WTC11 (cell line): Measurements from ENCODE around the gene CHD9. TPM values are rescaled to one million over a fixed set of nuclear protein-coding genes. Genes with fewer than 3 reads are reported as not detected.

Source experiments
- ATAC-seq: fragments of 200-7000 bp; cut with Tn5 transposase; 2 replicates; pipeline ENCODE4 v1.10.0; 2021; ENCODE audit warnings: mild to moderate bottlenecking, moderate library complexity
- CTCF ChIA-PET: fragments of 300-600 bp; sonication (Branson Sonifier 250); formaldehyde crosslinking; loops from one replicate; lab custom pipeline; 2021; ENCODE audit warnings: antibody characterized with exemption; lab: Charles Lee
- POLR2A ChIA-PET: fragments of 350-600 bp; sonication (Branson Sonifier 250); formaldehyde crosslinking; loops from one replicate; lab custom pipeline; 2021; ENCODE audit warnings: antibody characterized with exemption; lab: Charles Lee
- DNase-seq: peaks from one replicate; pipeline ENCODE4 v3.0.0; 2021; ENCODE audit warnings: low spot score
- H3K27ac Mint-ChIP-seq: 2 replicates; pipeline ENCODE4 v1.8.0; 2021; ENCODE audit warnings: mixed read lengths
- H3K27me3 Mint-ChIP-seq: 2 replicates; pipeline ENCODE4 v1.8.0; 2021; ENCODE audit warnings: low read depth, mild to moderate bottlenecking, moderate library complexity, mixed read lengths
- H3K36me3 Mint-ChIP-seq: 2 replicates; pipeline ENCODE4 v1.8.0; 2021; ENCODE audit warnings: mixed read lengths
- H3K4me1 Mint-ChIP-seq: 2 replicates; pipeline ENCODE4 v1.8.0; 2022; ENCODE audit warnings: mixed read lengths
- H3K4me3 Mint-ChIP-seq: 2 replicates; pipeline ENCODE4 v1.8.0; 2021; ENCODE audit warnings: mild to moderate bottlenecking, moderate library complexity, mixed read lengths
- H3K9me3 Mint-ChIP-seq: 2 replicates; pipeline ENCODE4 v1.8.0; 2021; ENCODE audit warnings: mixed read lengths
- CREM ChIP-seq: sonication (generic); formaldehyde crosslinking; IDR thresholded peaks from 2 replicates; pipeline ENCODE4 v1.8.1; 2022; ENCODE audit warnings: mild to moderate bottlenecking, missing genetic modification reagents, moderate library complexity
- E2F4 ChIP-seq: sonication (generic); formaldehyde crosslinking; IDR thresholded peaks from 2 replicates; pipeline ENCODE4 v1.8.1; 2022; ENCODE audit warnings: low read depth, mild to moderate bottlenecking, moderate library complexity, missing genetic modification reagents, borderline replicate concordance
- GTF2I ChIP-seq: fragments of 250-450 bp; sonication (Bioruptor Pico); conservative IDR thresholded peaks from 2 replicates; pipeline ENCODE4 v1.4.0; 2021; ENCODE audit warnings: mild to moderate bottlenecking
- IRF2 ChIP-seq: sonication (generic); formaldehyde crosslinking; IDR thresholded peaks from 2 replicates; pipeline ENCODE4 v1.8.0; 2022; ENCODE audit warnings: low read depth, missing genetic modification reagents, borderline replicate concordance
- JUN ChIP-seq: sonication (generic); formaldehyde crosslinking; IDR thresholded peaks from 2 replicates; pipeline ENCODE4 v1.8.0; 2023; ENCODE audit warnings: mild to moderate bottlenecking, missing genetic modification reagents
- MYBL2 ChIP-seq: sonication (generic); formaldehyde crosslinking; IDR thresholded peaks from 2 replicates; pipeline ENCODE4 v1.8.1; 2023; ENCODE audit warnings: mild to moderate bottlenecking, moderate library complexity, missing genetic modification reagents
- NR2C2 ChIP-seq: sonication (generic); formaldehyde crosslinking; IDR thresholded peaks from 2 replicates; pipeline ENCODE4 v1.8.0; 2022; ENCODE audit warnings: mild to moderate bottlenecking, missing genetic modification reagents
- NR3C1 ChIP-seq: sonication (generic); formaldehyde crosslinking; conservative IDR thresholded peaks from 2 replicates; pipeline ENCODE4 v1.8.1; 2023; ENCODE audit warnings: low read depth, mild to moderate bottlenecking, missing genetic modification reagents
- SMAD3 ChIP-seq: sonication (generic); formaldehyde crosslinking; IDR thresholded peaks from 2 replicates; pipeline ENCODE4 v1.8.0; 2022; ENCODE audit warnings: missing genetic modification reagents, mild to moderate bottlenecking, borderline replicate concordance
- SOX15 ChIP-seq: fragments of 250-450 bp; sonication (Bioruptor Pico); IDR thresholded peaks from 2 replicates; pipeline ENCODE4 v1.9.0; 2021; ENCODE audit warnings: mild to moderate bottlenecking
- STAT6 ChIP-seq: sonication (generic); formaldehyde crosslinking; conservative IDR thresholded peaks from 2 replicates; pipeline ENCODE4 v1.8.1; 2023; ENCODE audit warnings: mild to moderate bottlenecking, low read depth, missing genetic modification reagents, moderate library complexity
- ZMAT4 ChIP-seq: fragments of 250-450 bp; sonication (Bioruptor Pico); IDR thresholded peaks from 2 replicates; pipeline ENCODE4 v1.9.0; 2021; ENCODE audit warnings: mild to moderate bottlenecking
- ZNF121 ChIP-seq: sonication (generic); formaldehyde crosslinking; IDR thresholded peaks from 2 replicates; pipeline ENCODE4 v1.8.0; 2023; ENCODE audit warnings: missing genetic modification reagents
- total RNA-seq: library from RNA; stranded (reverse); gene quantifications from 3 replicates; pipeline ENCODE4 v1.2.3, GENCODE V29; 2021
- TF ChIP-seq, protein P1 (sequence below): sonication (generic); formaldehyde crosslinking; IDR thresholded peaks from 2 replicates; pipeline ENCODE4 v1.8.1; 2023; ENCODE audit warnings: mild to moderate bottlenecking, missing genetic modification reagents, moderate library complexity
- TF ChIP-seq, protein P2 (sequence below): sonication (generic); formaldehyde crosslinking; IDR thresholded peaks from 2 replicates; pipeline ENCODE4 v1.8.1; 2022; ENCODE audit warnings: low read depth, missing genetic modification reagents, borderline replicate concordance
- TF ChIP-seq, protein P3 (sequence below): sonication (generic); formaldehyde crosslinking; IDR thresholded peaks from 2 replicates; pipeline ENCODE4 v1.8.1; 2022; ENCODE audit warnings: mild to moderate bottlenecking, moderate library complexity, missing genetic modification reagents
- TF ChIP-seq, protein P4 (sequence below): fragments of 250-450 bp; sonication (Bioruptor Pico); IDR thresholded peaks from 2 replicates; pipeline ENCODE4 v2.1.2; 2022; ENCODE audit warnings: mild to moderate bottlenecking, moderate library complexity
- TF ChIP-seq, protein P5 (sequence below): sonication (generic); formaldehyde crosslinking; IDR thresholded peaks from 2 replicates; pipeline ENCODE4 v1.8.0; 2023; ENCODE audit warnings: mild to moderate bottlenecking, missing genetic modification reagents
- TF ChIP-seq, protein P6 (sequence below): sonication (generic); formaldehyde crosslinking; IDR thresholded peaks from 2 replicates; pipeline ENCODE4 v1.8.1; 2022; ENCODE audit warnings: missing genetic modification reagents, borderline replicate concordance

CHD9 gene
- total RNA-seq, 1 experiment from 2014 or later: 31.3 TPM

GRCh38 chr16:53069772-53070171 lies 15.0 kb downstream of the CHD9 start:
- ChIA-PET CTCF (no interaction called here), POLR2A (interaction anchor here (0.7 kb wide), 1 partner anchor 14 kb away, joined by 3 read pairs; no protein-coding TSS in a partner anchor)
- no peak for DNase-seq
- Mint-ChIP-seq H3K27me3 (no peaks in the 10 kb centered on the region), H3K4me3 (no peak overlapping the region), H3K36me3 (peaks cover 39% of the 10 kb centered on the region), H3K4me1 (peaks cover 29% of the 10 kb centered on the region), H3K27ac (no peak overlapping the region), H3K9me3 (peaks cover 20% of the 10 kb centered on the region)
- TF ChIP-seq, protein P1, sequence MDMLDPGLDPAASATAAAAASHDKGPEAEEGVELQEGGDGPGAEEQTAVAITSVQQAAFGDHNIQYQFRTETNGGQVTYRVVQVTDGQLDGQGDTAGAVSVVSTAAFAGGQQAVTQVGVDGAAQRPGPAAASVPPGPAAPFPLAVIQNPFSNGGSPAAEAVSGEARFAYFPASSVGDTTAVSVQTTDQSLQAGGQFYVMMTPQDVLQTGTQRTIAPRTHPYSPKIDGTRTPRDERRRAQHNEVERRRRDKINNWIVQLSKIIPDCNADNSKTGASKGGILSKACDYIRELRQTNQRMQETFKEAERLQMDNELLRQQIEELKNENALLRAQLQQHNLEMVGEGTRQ: no peak
- TF ChIP-seq NR3C1 (CRISPR knock-in tag) (no peak), GTF2I (CRISPR knock-in tag) (no peak), ZNF121 (no peak), MYBL2 (no peak), IRF2 (CRISPR knock-in tag) (no peak), SOX15 (no peak), STAT6 (CRISPR knock-in tag) (no peak), NR2C2 (CRISPR knock-in tag) (no peak), E2F4 (CRISPR knock-in tag) (no peak), ZMAT4 (CRISPR knock-in tag) (no peak), SMAD3 (no peak), CREM (no peak), JUN (no peak)
- TF ChIP-seq, protein P2, sequence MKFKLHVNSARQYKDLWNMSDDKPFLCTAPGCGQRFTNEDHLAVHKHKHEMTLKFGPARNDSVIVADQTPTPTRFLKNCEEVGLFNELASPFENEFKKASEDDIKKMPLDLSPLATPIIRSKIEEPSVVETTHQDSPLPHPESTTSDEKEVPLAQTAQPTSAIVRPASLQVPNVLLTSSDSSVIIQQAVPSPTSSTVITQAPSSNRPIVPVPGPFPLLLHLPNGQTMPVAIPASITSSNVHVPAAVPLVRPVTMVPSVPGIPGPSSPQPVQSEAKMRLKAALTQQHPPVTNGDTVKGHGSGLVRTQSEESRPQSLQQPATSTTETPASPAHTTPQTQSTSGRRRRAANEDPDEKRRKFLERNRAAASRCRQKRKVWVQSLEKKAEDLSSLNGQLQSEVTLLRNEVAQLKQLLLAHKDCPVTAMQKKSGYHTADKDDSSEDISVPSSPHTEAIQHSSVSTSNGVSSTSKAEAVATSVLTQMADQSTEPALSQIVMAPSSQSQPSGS (CRISPR knock-in tag): no peak
- TF ChIP-seq, protein P3, sequence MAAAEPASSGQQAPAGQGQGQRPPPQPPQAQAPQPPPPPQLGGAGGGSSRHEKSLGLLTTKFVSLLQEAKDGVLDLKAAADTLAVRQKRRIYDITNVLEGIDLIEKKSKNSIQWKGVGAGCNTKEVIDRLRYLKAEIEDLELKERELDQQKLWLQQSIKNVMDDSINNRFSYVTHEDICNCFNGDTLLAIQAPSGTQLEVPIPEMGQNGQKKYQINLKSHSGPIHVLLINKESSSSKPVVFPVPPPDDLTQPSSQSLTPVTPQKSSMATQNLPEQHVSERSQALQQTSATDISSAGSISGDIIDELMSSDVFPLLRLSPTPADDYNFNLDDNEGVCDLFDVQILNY (CRISPR knock-in tag): no peak
- TF ChIP-seq, protein P4, sequence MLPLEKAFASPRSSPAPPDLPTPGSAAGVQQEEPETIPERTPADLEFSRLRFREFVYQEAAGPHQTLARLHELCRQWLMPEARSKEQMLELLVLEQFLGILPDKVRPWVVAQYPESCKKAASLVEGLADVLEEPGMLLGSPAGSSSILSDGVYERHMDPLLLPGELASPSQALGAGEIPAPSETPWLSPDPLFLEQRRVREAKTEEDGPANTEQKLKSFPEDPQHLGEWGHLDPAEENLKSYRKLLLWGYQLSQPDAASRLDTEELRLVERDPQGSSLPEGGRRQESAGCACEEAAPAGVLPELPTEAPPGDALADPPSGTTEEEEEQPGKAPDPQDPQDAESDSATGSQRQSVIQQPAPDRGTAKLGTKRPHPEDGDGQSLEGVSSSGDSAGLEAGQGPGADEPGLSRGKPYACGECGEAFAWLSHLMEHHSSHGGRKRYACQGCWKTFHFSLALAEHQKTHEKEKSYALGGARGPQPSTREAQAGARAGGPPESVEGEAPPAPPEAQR (CRISPR knock-in tag): no peak
- TF ChIP-seq, protein P5, sequence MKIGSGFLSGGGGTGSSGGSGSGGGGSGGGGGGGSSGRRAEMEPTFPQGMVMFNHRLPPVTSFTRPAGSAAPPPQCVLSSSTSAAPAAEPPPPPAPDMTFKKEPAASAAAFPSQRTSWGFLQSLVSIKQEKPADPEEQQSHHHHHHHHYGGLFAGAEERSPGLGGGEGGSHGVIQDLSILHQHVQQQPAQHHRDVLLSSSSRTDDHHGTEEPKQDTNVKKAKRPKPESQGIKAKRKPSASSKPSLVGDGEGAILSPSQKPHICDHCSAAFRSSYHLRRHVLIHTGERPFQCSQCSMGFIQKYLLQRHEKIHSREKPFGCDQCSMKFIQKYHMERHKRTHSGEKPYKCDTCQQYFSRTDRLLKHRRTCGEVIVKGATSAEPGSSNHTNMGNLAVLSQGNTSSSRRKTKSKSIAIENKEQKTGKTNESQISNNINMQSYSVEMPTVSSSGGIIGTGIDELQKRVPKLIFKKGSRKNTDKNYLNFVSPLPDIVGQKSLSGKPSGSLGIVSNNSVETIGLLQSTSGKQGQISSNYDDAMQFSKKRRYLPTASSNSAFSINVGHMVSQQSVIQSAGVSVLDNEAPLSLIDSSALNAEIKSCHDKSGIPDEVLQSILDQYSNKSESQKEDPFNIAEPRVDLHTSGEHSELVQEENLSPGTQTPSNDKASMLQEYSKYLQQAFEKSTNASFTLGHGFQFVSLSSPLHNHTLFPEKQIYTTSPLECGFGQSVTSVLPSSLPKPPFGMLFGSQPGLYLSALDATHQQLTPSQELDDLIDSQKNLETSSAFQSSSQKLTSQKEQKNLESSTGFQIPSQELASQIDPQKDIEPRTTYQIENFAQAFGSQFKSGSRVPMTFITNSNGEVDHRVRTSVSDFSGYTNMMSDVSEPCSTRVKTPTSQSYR: no peak
- TF ChIP-seq, protein P6, sequence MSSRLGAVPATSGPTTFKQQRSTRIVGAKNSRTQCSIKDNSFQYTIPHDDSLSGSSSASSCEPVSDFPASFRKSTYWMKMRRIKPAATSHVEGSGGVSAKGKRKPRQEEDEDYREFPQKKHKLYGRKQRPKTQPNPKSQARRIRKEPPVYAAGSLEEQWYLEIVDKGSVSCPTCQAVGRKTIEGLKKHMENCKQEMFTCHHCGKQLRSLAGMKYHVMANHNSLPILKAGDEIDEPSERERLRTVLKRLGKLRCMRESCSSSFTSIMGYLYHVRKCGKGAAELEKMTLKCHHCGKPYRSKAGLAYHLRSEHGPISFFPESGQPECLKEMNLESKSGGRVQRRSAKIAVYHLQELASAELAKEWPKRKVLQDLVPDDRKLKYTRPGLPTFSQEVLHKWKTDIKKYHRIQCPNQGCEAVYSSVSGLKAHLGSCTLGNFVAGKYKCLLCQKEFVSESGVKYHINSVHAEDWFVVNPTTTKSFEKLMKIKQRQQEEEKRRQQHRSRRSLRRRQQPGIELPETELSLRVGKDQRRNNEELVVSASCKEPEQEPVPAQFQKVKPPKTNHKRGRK (CRISPR knock-in tag): no peak
- ATAC-seq: no peak
